ENCODE measurements around the gene GAL3ST3.

Gene GAL3ST3

GRCh38 chr11:66069715-66070603, 21.0 kb upstream of the GAL3ST3 start, which contains the start of gene PACS1:
Gene PACS1 (plus strand): TSS chr11:66070272. CDS start chr11:66070487, 215 bp downstream.
- DNase-seq (ENCODE audit: low spot score): peak; percentile 58

DNA sequence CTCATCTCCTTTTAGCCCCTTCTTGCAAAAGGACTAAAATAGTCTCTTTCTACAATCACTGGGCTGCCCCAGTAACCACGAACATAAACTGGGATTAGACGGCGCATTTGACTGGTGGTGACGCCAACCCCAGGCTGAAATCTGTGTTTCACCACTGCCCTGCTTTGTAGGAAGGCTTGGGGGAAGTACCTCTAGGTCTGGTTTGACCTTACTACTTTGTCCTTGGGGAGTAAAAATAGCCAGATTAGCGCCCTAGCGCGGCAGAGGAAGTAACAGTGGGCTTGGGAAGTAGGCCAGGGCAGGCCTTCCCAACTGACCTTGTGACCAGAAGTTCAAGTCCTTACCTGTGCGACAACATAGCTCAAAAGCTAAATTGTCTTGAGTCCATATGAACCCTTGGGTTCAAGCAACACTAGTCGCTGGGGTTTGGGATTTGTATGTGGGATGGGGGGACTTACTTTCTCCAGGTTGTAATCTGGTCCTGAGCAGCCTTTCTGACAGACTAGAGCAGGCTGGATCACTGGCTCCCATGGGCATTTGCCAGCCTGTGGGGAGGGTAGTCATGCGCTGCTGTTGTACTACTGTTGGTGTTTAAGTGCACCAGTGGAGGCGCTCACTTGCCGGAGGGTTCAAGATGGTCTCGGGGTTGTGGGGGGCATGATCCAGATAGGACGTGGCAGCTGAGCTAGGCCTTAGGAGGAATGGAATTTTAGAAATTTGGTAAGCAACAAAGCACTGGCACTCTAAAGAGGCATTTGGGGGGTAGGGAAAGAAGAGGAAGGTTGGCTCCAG, 20.2 kb upstream of the GAL3ST3 start:
- DNase-seq (ENCODE audit: low spot score): peak; percentile 68

- DNase-seq (ENCODE audit: low spot score): peak; percentile 53
Observed at GRCh38 chr11:66068154-66068821, 19.3 kb upstream of the GAL3ST3 start.

DNA sequence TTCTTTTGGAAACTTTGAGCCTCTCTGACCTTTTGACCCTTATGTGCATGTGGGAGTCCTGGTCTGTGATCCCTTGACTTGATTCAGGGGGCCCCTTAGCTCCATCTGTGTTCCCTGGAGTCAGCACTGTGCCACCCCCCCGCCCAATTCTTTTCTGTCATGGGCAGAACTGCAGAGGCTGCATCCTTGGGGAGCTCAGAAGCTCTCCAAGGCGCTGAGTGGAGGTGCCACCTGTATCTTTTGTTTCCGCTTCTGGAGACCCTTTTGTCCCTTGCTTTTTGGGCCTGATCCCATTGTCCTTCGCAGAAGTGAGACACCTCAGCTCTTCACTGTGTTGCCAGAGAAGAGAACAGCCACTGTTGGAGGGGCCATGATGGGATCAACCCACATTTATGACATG, 18.7 kb upstream of the GAL3ST3 start:
- no peak for DNase-seq (ENCODE audit: low spot score)

DNA sequence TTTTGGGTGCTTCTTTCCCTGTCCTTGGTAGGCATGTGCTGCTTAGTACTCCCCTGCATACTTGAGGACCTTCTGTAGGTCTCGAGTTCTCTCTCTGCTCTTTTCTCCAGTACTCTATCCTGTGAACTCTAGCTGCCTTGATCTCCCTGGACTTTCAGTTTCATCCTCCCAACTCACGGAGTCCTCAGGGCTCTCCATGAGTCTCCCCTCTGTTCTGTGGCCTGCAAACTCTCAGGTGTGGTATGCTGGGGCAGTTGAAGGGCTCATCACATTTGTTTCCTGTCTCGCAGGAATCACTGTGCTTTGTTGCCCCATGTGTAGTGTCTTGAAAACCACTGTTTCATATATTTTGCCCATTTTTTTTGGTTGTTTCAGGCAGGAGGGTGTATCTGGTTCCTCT, 17.8 kb upstream of the GAL3ST3 start:
- no peak for DNase-seq (ENCODE audit: low spot score)

- DNase-seq (ENCODE audit: low spot score): no peak
Observed at GRCh38 chr11:66064571-66064970, 15.6 kb upstream of the GAL3ST3 start.

- DNase-seq (ENCODE audit: low spot score): no peak
Observed at GRCh38 chr11:66063900-66064299, 14.9 kb upstream of the GAL3ST3 start.

GRCh38 chr11:66062408-66062807, 13.4 kb upstream of the GAL3ST3 start:
- no peak for DNase-seq (ENCODE audit: low spot score)

DNA sequence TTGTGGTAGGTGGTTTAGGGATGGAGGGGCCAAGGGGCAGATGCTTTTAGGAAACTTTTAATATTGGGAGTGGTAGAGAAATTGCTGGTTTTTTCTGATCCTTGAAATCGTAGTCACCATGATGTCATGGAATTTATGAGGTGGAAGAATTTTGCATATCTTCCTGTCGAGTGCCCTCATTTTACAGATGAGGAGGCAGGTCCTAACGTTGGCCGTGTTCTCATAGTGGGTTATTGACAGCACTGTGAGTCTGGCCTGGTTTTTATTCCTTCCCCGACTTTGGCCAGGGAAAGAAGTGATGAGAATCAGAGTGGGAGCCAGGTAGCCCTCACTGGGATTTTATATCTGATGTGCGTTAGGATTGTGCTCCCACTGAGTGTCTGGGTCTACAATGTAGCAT, 12.3 kb upstream of the GAL3ST3 start:
- DNase-seq (ENCODE audit: low spot score): no peak

- no peak for DNase-seq (ENCODE audit: low spot score)
Observed at GRCh38 chr11:66059966-66060680, 11.2 kb upstream of the GAL3ST3 start.

DNA sequence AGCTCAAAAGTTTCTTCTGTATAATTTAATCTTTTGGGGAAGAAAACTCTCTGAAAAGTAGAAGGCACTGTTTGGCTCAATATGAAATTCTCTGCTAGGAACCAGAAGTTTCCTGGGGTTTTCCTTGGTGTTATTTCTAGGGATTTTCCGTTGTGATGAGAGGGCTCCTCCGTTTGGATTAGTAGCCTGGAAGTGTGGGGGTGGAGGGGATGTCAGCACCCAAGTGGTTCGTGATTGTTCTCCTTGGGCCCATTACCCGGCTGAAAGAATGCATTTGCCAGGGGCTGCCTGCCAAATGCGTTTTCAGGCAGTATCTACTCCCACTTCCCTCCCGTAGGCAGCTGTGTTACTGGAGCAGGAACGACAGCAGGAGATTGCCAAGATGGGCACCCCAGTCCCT, 7.5 kb upstream of the GAL3ST3 start:
- no peak for DNase-seq (ENCODE audit: low spot score)

DNA sequence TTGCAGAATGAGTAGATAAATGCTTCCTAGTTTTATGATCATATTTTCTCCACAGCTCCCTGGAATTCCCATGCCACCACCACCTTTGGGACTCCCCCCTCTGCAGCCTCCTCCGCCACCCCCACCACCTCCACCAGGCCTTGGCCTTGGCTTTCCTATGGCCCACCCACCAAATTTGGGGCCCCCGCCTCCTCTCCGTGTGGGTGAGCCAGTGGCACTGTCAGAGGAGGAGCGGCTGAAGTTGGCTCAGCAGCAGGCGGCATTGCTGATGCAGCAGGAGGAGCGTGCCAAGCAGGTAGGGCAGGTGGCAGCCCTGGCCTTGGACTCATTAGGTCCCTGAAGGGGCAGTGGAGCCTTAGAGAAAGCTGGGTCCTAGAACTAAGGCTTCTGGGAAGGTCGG, 6.1 kb upstream of the GAL3ST3 start:
- DNase-seq (ENCODE audit: low spot score): no peak

DNA sequence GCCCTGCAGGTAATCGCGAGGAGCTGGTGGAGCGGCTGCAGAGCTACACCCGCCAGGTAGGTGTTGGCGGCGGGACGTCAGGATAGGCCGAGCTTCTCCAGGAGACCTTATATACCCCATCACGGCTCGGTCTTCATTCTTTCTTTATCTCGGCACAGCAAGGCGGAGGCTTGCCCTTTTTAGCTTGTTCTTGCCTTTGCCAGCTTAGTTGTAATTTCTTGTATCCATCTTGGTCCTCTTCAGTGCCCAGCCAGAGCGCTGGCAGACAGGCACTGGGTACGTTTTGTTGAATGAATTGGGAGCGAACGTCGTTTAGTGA, 3.7 kb upstream of the GAL3ST3 start:
- DNase-seq (ENCODE audit: low spot score): no peak

DNA sequence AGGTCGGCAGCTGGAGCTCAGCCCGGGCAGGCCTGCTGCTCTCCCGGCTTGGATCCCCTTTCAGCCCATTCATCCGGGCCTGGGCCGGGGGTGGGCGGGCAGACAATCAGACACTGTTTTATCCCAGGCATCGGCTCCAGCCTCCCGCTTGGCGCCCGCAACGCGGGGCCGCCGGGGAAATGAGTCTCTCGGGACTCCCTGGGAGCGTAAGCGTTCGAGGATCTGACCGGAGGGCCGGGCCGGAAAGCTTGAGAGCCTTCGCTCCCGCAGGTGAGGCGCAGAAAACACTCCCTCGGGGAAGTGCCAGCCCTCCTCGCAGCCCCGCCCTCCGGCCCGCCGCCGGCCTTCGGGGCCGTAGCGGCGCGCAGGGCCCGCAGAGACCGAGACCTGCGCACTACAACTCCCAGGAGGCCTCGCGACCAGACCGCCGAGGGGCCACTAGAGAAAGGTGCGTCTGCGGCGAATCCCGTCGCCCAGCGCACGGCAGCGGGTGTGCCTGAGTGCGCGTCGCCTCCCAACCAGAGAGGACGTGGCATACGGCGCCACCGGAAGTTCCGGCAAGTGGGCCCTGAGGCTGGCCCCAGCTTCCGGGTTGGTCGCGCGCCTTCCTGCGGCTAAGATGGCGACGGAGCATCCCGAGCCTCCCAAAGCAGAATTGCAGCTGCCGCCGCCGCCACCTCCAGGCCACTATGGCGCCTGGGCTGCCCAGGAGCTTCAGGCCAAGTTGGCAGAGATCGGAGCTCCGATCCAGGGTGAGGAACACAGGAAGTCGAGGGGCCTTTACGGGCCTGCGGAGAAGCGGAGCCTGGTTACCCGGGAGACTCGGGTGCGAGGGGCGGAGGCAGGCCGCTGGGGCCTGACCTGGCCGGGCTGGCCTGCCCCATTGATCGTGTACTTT, 3.1 kb upstream of the GAL3ST3 start, which contains the start of gene SF3B2:
Gene SF3B2 (plus strand): TSS at position 599 of the 898 bp plus-strand sequence. CDS start 21 bp downstream, at position 620.
- DNase-seq (ENCODE audit: low spot score): peak; percentile 98

- DNase-seq (ENCODE audit: low spot score): no peak
Observed at GRCh38 chr11:66051371-66051765, 2.4 kb upstream of the GAL3ST3 start.

- no peak for DNase-seq (ENCODE audit: low spot score)
Observed at GRCh38 chr11:66050581-66051231, 1.7 kb upstream of the GAL3ST3 start.

- no peak for DNase-seq (ENCODE audit: low spot score)
Observed at GRCh38 chr11:66047541-66048365, 1.2 kb downstream of the GAL3ST3 start.

- DNase-seq (ENCODE audit: low spot score): no peak
Observed at GRCh38 chr11:66046901-66047300, 2.1 kb downstream of the GAL3ST3 start.

- peak; percentile 71 for DNase-seq (ENCODE audit: low spot score)
Observed at GRCh38 chr11:66045177-66045639, 3.8 kb downstream of the GAL3ST3 start.
